Measurements from ENCODE around the gene MCF2L. TPM values are rescaled to one million over a fixed set of nuclear protein-coding genes. Genes with fewer than 3 reads are reported as not detected.

Gene MCF2L
- total and polyA plus RNA-seq, 2 experiments from 2014 or later: 4.8 to 25.6 TPM

- TF ChIP-seq POLR2AphosphoS5 (IDR thresholded peaks at IDR 0.05; ENCODE audit: low read depth) (no peak), ZNF114 (CRISPR knock-in tag; IDR thresholded peaks at IDR 0.05) (no peak), JUNB (IDR thresholded peaks at IDR 0.05; ENCODE audit: unreplicated experiment) (no peak), REST (IDR thresholded peaks at IDR 0.05; ENCODE audit: unreplicated experiment) (no peak)
These were observed 35.1 kb downstream of the MCF2L start (continued) for GRCh38 chr13:113004126-113004525.

- H3K9me3 Mint-ChIP-seq: peaks cover 7% of the 10 kb centered on the region
These were observed 36.3 kb downstream of the MCF2L start for GRCh38 chr13:113005076-113005865.

More at GRCh38 chr13:113005076-113005865, 36.3 kb downstream of the MCF2L start:
- no peaks in the 10 kb centered on the region for H4K20me1 ChIP-seq (replicated peaks; ENCODE audit: insufficient read depth)
- no peak for DNase-seq (ENCODE audit: low spot score)
- no peak overlapping the region for H3K4me3 ChIP-seq
- TF ChIP-seq JUNB (IDR thresholded peaks at IDR 0.05; ENCODE audit: unreplicated experiment) (no peak), CTCF (conservative IDR thresholded peaks at IDR 0.05; ENCODE audit: low read depth in 2 of 2) (no peak), NANOG (IDR thresholded peaks at IDR 0.05; ENCODE audit: borderline replicate concordance) (no peak), ZNF114 (CRISPR knock-in tag; IDR thresholded peaks at IDR 0.05) (no peak)
- H3K36me3 Mint-ChIP-seq (ENCODE audit: low read depth): peaks cover 5% of the 10 kb centered on the region; the same call in 2 of the 3 replicates
- H2AFZ ChIP-seq: no peak overlapping the region
- H3K27me3 Mint-ChIP-seq (ENCODE audit: insufficient read depth, low read depth, poor library complexity): peaks cover 4% of the 10 kb centered on the region
- no peak for ATAC-seq
- H3K27ac ChIP-seq (ENCODE audit: low read depth): no peak overlapping the region
- H3K79me2 ChIP-seq (replicated peaks; ENCODE audit: insufficient read depth): no peaks in the 10 kb centered on the region
- H3F3A ChIP-seq (replicated peaks; ENCODE audit: low read depth): no peaks in the 10 kb centered on the region
- no peaks in the 10 kb centered on the region for H3K4me1 ChIP-seq (ENCODE audit: insufficient read depth)
- H3K27ac Mint-ChIP-seq: no peak overlapping the region
- no peaks in the 10 kb centered on the region for H3K27me3 ChIP-seq (ENCODE audit: insufficient read depth)
- no peaks in the 10 kb centered on the region for H3K9me2 ChIP-seq (ENCODE audit: insufficient read depth)
- H3K36me3 ChIP-seq (ENCODE audit: insufficient read depth): no peaks in the 10 kb centered on the region
- H3K4me3 Mint-ChIP-seq: no peak overlapping the region
- H3K4me1 Mint-ChIP-seq: peaks cover 5% of the 10 kb centered on the region; the same call in 1 of the 3 replicates
- H3K4me2 ChIP-seq: no peak overlapping the region
